HepG2 (cell line): ENCODE results near the gene BOD1L1. TPM values are rescaled to one million over a fixed set of nuclear protein-coding genes. Genes with fewer than 3 reads are reported as not detected.

ENCODE experiments used
- ATAC-seq: fragments of 200-7000 bp; cut with Tn5 transposase; 3 replicates; pipeline ENCODE4 v1.9.1; 2020; ENCODE audit warnings: mild to moderate bottlenecking, moderate library complexity
- BruUV-seq: library from RNA; stranded (reverse); fragments of 400-500 nt; replicated peaks from 2 replicates; lab custom pipeline; 2021; lab: Mats Ljungman, UMichigan
- CTCF ChIA-PET: fragments of 300-600 bp; formaldehyde crosslinking; extraction: SDS; loops from one replicate; lab custom pipeline; 2021; ENCODE audit warnings: low total read pairs, inconsistent platforms, low intra/inter-chr PET ratio; lab: Yijun Ruan, JAX
- POLR2A ChIA-PET: fragments of 350-600 bp; sonication (Branson Sonifier 250); formaldehyde crosslinking; loops from one replicate; lab custom pipeline; 2020; ENCODE audit warnings: antibody characterized with exemption, inconsistent platforms; lab: Yijun Ruan, JAX
- DNase-seq: peaks from one replicate; pipeline ENCODE4 v3.0.0-alpha.2; 2015; ENCODE audit warnings: low spot score
- FAIRE-seq: peaks from 3 replicates; lab custom pipeline; 2011; peaks lifted over from hg19 to GRCh38; lab: Jason Lieb, UNC
- H2AFZ ChIP-seq: one replicate; pipeline ENCODE4 v1.6.1; 2011; ENCODE audit warnings: low read length, inconsistent platforms
- H3K27ac ChIP-seq: fragments of 300-600 bp; 3 replicates; pipeline ENCODE4 v1.8.0; 2011; ENCODE audit warnings: mixed run types, mild to moderate bottlenecking, mixed read lengths, low read length, inconsistent platforms; ENCODE audit not compliant: insufficient read depth; ENCODE audit errors: extremely low read length
- H3K27me3 ChIP-seq, 2 experiments: fragments of 200-600 bp in 1 of 2; 2 replicates in 1 of 2; 3 replicates in 1 of 2; pipeline versions ENCODE4 v1.6.0 to v1.8.0; 2011; ENCODE audit warnings: low read length in 2 of 2, mild to moderate bottlenecking in 2 of 2, moderate library complexity in 2 of 2, inconsistent platforms in 1 of 2; ENCODE audit not compliant: insufficient read depth in 2 of 2, control insufficient read depth in 1 of 2
- H3K36me3 ChIP-seq, 2 experiments: fragments of 200-600 bp in 1 of 2; replicated peaks in 1 of 2; 2 replicates in 1 of 2; 3 replicates in 1 of 2; pipeline versions ENCODE4 v1.5.1 to v1.8.0; 2011; ENCODE audit warnings: low read length in 2 of 2, inconsistent platforms in 1 of 2; ENCODE audit not compliant: insufficient read depth in 2 of 2, control insufficient read depth in 1 of 2
- H3K4me1 ChIP-seq: 2 replicates; pipeline ENCODE4 v1.5.1; 2012; ENCODE audit warnings: low read length, inconsistent platforms; ENCODE audit not compliant: insufficient read depth
- H3K4me2 ChIP-seq: 2 replicates; pipeline ENCODE4 v1.6.0; 2011; ENCODE audit warnings: low read depth, low read length, inconsistent platforms
- H3K4me3 ChIP-seq, 3 experiments: fragments of 200-600 bp in 1 of 3; sonication (generic), shearing (Covaris generic) in 1 of 3; replicated peaks in 1 of 3; 2 replicates each; pipeline ENCODE4 v1.5.1; 2011 to 2016; ENCODE audit warnings: low read length in 3 of 3, inconsistent platforms in 2 of 3, low read depth in 2 of 3, mild to moderate bottlenecking in 2 of 3, control low read depth in 1 of 3, mixed read lengths in 1 of 3; ENCODE audit not compliant: insufficient read depth in 1 of 3
- H3K79me2 ChIP-seq: one replicate; pipeline ENCODE4 v1.6.1; 2011; ENCODE audit warnings: low read length, inconsistent platforms; ENCODE audit not compliant: insufficient read depth
- H3K9ac ChIP-seq: 2 replicates; pipeline ENCODE4 v1.6.0; 2011; ENCODE audit warnings: mild to moderate bottlenecking, low read depth, low read length, inconsistent platforms; ENCODE audit not compliant: insufficient read depth
- H3K9me3 ChIP-seq: 2 replicates; pipeline ENCODE4 v1.5.1; 2012; ENCODE audit warnings: mild to moderate bottlenecking, low read length
- H4K20me1 ChIP-seq: 2 replicates; pipeline ENCODE4 v1.6.0; 2011; ENCODE audit warnings: inconsistent platforms, mild to moderate bottlenecking, low read length, moderate library complexity; ENCODE audit not compliant: insufficient read depth
- FOXP1 ChIP-seq, 2 experiments: fragments of 450-650 bp in 1 of 2; IDR thresholded peaks; 2 replicates each; pipeline ENCODE4 v1.6.1; 2017 to 2018; ENCODE audit warnings: antibody characterized with exemption in 1 of 2
- HNF4G ChIP-seq, 2 experiments: sonication (generic) in 1 of 2; formaldehyde crosslinking in 1 of 2; IDR thresholded peaks; 2 replicates each; pipeline versions ENCODE4 v1.4.0 to v1.6.1; 2011 to 2020; ENCODE audit warnings: borderline replicate concordance in 2 of 2, low read depth in 2 of 2, mild to moderate bottlenecking in 2 of 2, low read length in 1 of 2, missing genetic modification reagents in 1 of 2, moderate library complexity in 1 of 2
- SOX5 ChIP-seq: IDR thresholded peaks from 2 replicates; pipeline ENCODE4 v1.6.1; 2016; ENCODE audit warnings: borderline replicate concordance
- ZNF138 ChIP-seq: sonication (generic); formaldehyde crosslinking; IDR thresholded peaks from 2 replicates; pipeline ENCODE4 v1.5.0; 2020; ENCODE audit warnings: mild to moderate bottlenecking, low read depth, missing genetic modification reagents
- ZNF629 ChIP-seq: sonication (generic); formaldehyde crosslinking; conservative IDR thresholded peaks from 2 replicates; pipeline ENCODE4 v1.5.0; 2020; ENCODE audit warnings: missing genetic modification reagents
- ZNF768 ChIP-seq: sonication (generic); formaldehyde crosslinking; IDR thresholded peaks from 2 replicates; pipeline ENCODE4 v1.4.0; 2020; ENCODE audit warnings: missing genetic modification reagents
- WGBS: methylation state at CpG from one replicate; pipeline ENCODE4 v1.1.6; 2017; ENCODE audit warnings: low lambda C conversion rate; 5-methylcytosine and 5-hydroxymethylcytosine counted together
- in situ Hi-C: cut with HindIII; loops from 2 replicates; pipeline ENCODE4 v1.10.0; 2017; ENCODE audit warnings: low pct_unique_long_range_greater_than_20kb; ENCODE audit not compliant: extremely low pct_ligation_motif_present
- intact Hi-C: fragments of 100-400 bp; cut with micrococcal nuclease; formaldehyde crosslinking; loops from one replicate; pipeline ENCODE4 v1.10.0; 2022; ENCODE audit not compliant: unreplicated experiment
- polyA plus RNA-seq, 8 experiments: library from polyadenylated mRNA; depleted of rRNA in 3 of 8; stranded (reverse) in 7 of 8; unstranded in 1 of 8; fragments of >200 nt; fragmentation: Illumina TruSeq in 4 of 8; extraction: Trizol in 4 of 8; gene quantifications; 2 replicates each; pipeline versions ENCODE4 v1.2.1 to v1.2.3, GENCODE V29; 2011 to 2016; ENCODE audit warnings: low read depth in 4 of 8, missing spikeins in 1 of 8, mixed read lengths in 1 of 8; ENCODE audit not compliant: insufficient read depth in 1 of 8
- total RNA-seq, 5 experiments: library from RNA; depleted of rRNA; stranded (reverse); fragments of >200 nt; fragmentation: Illumina TruSeq; extraction: Trizol; gene quantifications; 2 replicates each; pipeline ENCODE4 v1.2.3, GENCODE V29; 2016; ENCODE audit warnings: low read depth in 1 of 5
- TF ChIP-seq, protein P1 (sequence below): sonication (generic); formaldehyde crosslinking; IDR thresholded peaks from 2 replicates; pipeline ENCODE4 v1.5.0; 2020; ENCODE audit warnings: mild to moderate bottlenecking, missing genetic modification reagents, borderline replicate concordance
- TF ChIP-seq, protein P2 (sequence below): IDR thresholded peaks from 2 replicates; pipeline ENCODE4 v1.6.1; 2016; ENCODE audit warnings: missing compliant biosample characterization, missing genetic modification reagents, borderline replicate concordance

BOD1L1 gene
- total and polyA plus RNA-seq, 2 of the 13 experiments (the other 11 are each of a cell fraction or from before 2014, with no cell fraction given) = 11.7 to 17.9 TPM

DNA sequence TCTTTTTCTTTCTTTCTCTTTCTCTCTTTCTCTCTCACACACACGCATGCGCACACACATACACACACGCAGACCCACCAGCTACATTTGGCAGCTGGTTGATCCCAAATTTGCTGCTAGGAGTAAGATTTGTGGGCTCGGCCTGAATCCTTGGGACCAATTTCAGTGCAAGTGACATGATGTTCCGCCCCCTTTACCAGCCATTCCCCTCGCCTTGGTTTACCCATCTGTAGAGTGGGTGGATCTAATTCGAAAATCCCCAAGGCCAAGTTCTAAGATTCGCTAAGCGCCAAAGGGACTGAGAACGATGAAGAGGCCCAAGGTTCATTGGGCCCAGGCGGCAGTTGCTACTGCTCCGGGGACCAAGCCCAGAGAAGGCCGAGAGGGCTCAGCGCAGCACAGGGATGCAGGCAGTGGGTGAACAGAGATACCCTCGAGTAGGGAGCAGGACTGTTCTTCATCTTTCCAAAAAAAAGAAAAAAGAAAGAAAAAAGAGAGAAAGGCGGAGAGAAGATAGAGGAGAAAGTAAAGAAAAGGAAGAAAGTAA lies 89.0 kb downstream of the BOD1L1 start:
- POLR2A ChIA-PET = no interaction called here
- 51% methylated on average over 16 of the region's 16 CpGs for WGBS
- H3K27me3 ChIP-seq = peaks cover 13 to 83% of the 10 kb centered on the region in 2 experiments; a peak in 4 of 5 replicates

More for the DNA sequence above, 89.0 kb downstream of the BOD1L1 start:
- no peak overlapping the region for H3K4me2 ChIP-seq
- H3K9ac ChIP-seq = no peak overlapping the region
- FAIRE-seq (no peak), DNase-seq (no peak), ATAC-seq (no peak)
- no peaks in the 10 kb centered on the region for H3K36me3 ChIP-seq
- CTCF ChIA-PET = no interaction called here
- no peak overlapping the region for H3K27ac ChIP-seq
- 0 out of 2 replicates have a peak, but pooled peaks cover 2% of the 10 kb centered on the region for H4K20me1 ChIP-seq
- no peak overlapping the region for H2AFZ ChIP-seq
- in situ Hi-C loops = no loop called here
- intact Hi-C loops = no loop called here
- H3K79me2 ChIP-seq = no peaks in the 10 kb centered on the region
- H3K4me3 ChIP-seq = no peak overlapping the region
- peak; percentile 52; the same call in 1 of the 2 replicates for TF ChIP-seq ZNF768 (CRISPR knock-in tag)
- TF ChIP-seq, protein P1, sequence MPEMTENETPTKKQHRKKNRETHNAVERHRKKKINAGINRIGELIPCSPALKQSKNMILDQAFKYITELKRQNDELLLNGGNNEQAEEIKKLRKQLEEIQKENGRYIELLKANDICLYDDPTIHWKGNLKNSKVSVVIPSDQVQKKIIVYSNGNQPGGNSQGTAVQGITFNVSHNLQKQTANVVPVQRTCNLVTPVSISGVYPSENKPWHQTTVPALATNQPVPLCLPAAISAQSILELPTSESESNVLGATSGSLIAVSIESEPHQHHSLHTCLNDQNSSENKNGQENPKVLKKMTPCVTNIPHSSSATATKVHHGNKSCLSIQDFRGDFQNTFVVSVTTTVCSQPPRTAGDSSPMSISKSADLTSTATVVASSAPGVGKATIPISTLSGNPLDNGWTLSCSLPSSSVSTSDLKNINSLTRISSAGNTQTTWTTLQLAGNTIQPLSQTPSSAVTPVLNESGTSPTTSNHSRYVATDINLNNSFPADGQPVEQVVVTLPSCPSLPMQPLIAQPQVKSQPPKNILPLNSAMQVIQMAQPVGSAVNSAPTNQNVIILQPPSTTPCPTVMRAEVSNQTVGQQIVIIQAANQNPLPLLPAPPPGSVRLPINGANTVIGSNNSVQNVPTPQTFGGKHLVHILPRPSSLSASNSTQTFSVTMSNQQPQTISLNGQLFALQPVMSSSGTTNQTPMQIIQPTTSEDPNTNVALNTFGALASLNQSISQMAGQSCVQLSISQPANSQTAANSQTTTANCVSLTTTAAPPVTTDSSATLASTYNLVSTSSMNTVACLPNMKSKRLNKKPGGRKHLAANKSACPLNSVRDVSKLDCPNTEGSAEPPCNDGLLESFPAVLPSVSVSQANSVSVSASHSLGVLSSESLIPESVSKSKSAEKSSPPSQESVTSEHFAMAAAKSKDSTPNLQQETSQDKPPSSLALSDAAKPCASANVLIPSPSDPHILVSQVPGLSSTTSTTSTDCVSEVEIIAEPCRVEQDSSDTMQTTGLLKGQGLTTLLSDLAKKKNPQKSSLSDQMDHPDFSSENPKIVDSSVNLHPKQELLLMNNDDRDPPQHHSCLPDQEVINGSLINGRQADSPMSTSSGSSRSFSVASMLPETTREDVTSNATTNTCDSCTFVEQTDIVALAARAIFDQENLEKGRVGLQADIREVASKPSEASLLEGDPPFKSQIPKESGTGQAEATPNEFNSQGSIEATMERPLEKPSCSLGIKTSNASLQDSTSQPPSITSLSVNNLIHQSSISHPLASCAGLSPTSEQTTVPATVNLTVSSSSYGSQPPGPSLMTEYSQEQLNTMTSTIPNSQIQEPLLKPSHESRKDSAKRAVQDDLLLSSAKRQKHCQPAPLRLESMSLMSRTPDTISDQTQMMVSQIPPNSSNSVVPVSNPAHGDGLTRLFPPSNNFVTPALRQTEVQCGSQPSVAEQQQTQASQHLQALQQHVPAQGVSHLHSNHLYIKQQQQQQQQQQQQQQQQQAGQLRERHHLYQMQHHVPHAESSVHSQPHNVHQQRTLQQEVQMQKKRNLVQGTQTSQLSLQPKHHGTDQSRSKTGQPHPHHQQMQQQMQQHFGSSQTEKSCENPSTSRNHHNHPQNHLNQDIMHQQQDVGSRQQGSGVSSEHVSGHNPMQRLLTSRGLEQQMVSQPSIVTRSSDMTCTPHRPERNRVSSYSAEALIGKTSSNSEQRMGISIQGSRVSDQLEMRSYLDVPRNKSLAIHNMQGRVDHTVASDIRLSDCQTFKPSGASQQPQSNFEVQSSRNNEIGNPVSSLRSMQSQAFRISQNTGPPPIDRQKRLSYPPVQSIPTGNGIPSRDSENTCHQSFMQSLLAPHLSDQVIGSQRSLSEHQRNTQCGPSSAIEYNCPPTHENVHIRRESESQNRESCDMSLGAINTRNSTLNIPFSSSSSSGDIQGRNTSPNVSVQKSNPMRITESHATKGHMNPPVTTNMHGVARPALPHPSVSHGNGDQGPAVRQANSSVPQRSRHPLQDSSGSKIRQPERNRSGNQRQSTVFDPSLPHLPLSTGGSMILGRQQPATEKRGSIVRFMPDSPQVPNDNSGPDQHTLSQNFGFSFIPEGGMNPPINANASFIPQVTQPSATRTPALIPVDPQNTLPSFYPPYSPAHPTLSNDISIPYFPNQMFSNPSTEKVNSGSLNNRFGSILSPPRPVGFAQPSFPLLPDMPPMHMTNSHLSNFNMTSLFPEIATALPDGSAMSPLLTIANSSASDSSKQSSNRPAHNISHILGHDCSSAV (CRISPR knock-in tag) = no peak
- TF ChIP-seq ZNF629 (CRISPR knock-in tag) = peak; percentile 42; the same call in 1 of the 2 replicates
- TF ChIP-seq HNF4G (IDR thresholded peaks at IDR 0.05; ENCODE audit: borderline replicate concordance, low read depth, low read length) = no peak
- no peak for TF ChIP-seq HNF4G (CRISPR knock-in tag; IDR thresholded peaks at IDR 0.05; ENCODE audit: borderline replicate concordance, low read depth)
- TF ChIP-seq, protein P2, sequence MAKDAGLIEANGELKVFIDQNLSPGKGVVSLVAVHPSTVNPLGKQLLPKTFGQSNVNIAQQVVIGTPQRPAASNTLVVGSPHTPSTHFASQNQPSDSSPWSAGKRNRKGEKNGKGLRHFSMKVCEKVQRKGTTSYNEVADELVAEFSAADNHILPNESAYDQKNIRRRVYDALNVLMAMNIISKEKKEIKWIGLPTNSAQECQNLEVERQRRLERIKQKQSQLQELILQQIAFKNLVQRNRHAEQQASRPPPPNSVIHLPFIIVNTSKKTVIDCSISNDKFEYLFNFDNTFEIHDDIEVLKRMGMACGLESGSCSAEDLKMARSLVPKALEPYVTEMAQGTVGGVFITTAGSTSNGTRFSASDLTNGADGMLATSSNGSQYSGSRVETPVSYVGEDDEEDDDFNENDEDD (CRISPR knock-in tag) = no peak
- TF ChIP-seq ZNF138 = no peak
- TF ChIP-seq SOX5 (CRISPR knock-in tag) = no peak
- TF ChIP-seq FOXP1 (IDR thresholded peaks at IDR 0.05) = no peak
- no peak for TF ChIP-seq FOXP1 (CRISPR knock-in tag; IDR thresholded peaks at IDR 0.05)
- H3K4me1 ChIP-seq = peaks cover 38% of the 10 kb centered on the region
- H3K9me3 ChIP-seq = no peaks in the 10 kb centered on the region
- no TSS peak for BruUV-seq
